Vagina (tissue), 2 donors: Measurements from ENCODE around the gene HPX. TPM values are rescaled to one million over a fixed set of nuclear protein-coding genes. Genes with fewer than 3 reads are reported as not detected.

Source experiments
- DNase-seq, 2 donors: peaks; one replicate each; pipeline ENCODE4 v3.0.0-alpha.2; 2017; ENCODE audit errors: extremely low spot score in 2 of 2
- H3K27ac ChIP-seq: fragments of 200-600 bp; sonication (generic); one replicate; pipeline ENCODE4 v1.5.1; 2019
- H3K27me3 ChIP-seq: fragments of 200-600 bp; sonication (generic); one replicate; pipeline ENCODE4 v1.5.1; 2019
- H3K36me3 ChIP-seq, 2 donors: fragments of 200-600 bp; sonication (generic); one replicate each; pipeline ENCODE4 v1.5.1; 2017 to 2019
- H3K4me1 ChIP-seq: fragments of 200-600 bp; sonication (generic); one replicate; pipeline ENCODE4 v1.5.1; 2019
- H3K4me3 ChIP-seq, 2 donors: fragments of 200-600 bp; sonication (generic); 1 replicate in 1 of 2; 2 replicates in 1 of 2; pipeline ENCODE4 v1.5.1; 2016 to 2019
- H3K9me3 ChIP-seq: fragments of 200-600 bp; sonication (generic); one replicate; pipeline ENCODE4 v1.5.1; 2019
- POLR2A ChIP-seq, 2 donors: fragments of 450-650 bp; IDR thresholded peaks; one replicate each; pipeline ENCODE4 v1.6.1; 2017; ENCODE audit warnings: antibody characterized with exemption in 2 of 2, mild to moderate bottlenecking in 2 of 2, moderate library complexity in 2 of 2
- POLR2AphosphoS5 ChIP-seq, 2 donors: sonication (generic); formaldehyde crosslinking; IDR thresholded peaks; one replicate each; pipeline ENCODE4 v1.9.0; 2017; ENCODE audit warnings: antibody characterized with exemption in 2 of 2, mild to moderate bottlenecking in 2 of 2, low read depth in 1 of 2; ENCODE audit not compliant: insufficient read depth in 1 of 2
- intact Hi-C: fragments of 100-400 bp; cut with DNase I; formaldehyde crosslinking; loops from one replicate; pipeline ENCODE4 v1.15.1; 2023
- total RNA-seq: library from RNA; depleted of rRNA; stranded (reverse); fragments of >200 nt; gene quantifications from one replicate; pipeline ENCODE4 v1.2.3, GENCODE V29; 2016
- TF ChIP-seq, protein P1 (sequence below), 3 experiments: fragments of 450-650 bp in 2 of 3; fragments of 200-600 bp in 1 of 3; sonication (generic) in 1 of 3; IDR thresholded peaks; one replicate each; pipeline ENCODE4 v1.5.1; 2017 to 2019; ENCODE audit warnings: antibody characterized with exemption in 3 of 3, mild to moderate bottlenecking in 2 of 3, moderate library complexity in 2 of 3

HPX gene
- total RNA-seq, 1 donor from 2014 or later: 0.98 TPM

DNA sequence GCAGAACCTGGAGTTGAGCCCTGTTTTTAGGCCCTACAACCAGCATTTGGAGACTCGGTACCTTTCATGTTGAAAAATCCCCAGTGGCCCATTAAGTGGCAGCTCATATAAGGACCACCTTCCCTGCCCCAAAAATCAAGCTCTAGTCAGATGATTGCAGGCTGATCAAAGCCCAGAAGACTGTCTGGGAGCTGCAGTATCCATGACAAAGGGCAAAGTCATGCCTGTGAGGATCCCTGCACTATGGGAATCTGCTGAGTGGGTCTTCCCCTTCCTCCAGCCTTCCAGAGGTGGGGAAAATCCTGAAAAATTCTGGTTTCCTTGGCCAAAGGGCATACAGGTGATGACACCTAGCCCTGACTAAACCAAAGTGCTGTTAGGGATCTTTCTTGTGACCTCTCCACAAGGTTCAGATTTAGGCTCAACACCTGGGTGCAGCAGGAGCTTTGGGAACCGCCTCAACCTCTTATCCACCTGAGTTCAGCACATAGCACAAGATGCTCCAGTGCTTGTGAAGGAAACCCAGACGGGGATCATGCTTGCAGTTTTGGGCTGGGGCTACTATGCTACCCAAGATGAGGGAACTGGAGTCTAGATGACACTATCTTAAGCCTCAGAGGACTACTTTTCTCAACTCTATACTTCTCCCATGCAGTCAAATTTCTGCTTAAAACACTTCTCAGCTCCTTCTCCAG is 34.2 kb upstream of the HPX start:
- peaks cover 0 to 23% of the 10 kb centered on the region in 2 donors for H3K36me3 ChIP-seq
- no peak for DNase-seq
- peaks cover 38% of the 10 kb centered on the region for H3K4me1 ChIP-seq
- intact Hi-C loops: no loop called here
- no peaks in the 10 kb centered on the region for H3K9me3 ChIP-seq
- H3K27ac ChIP-seq: peak overlapping the region; percentile 93
- no peak overlapping the region for H3K4me3 ChIP-seq
- H3K27me3 ChIP-seq: no peaks in the 10 kb centered on the region
- TF ChIP-seq POLR2AphosphoS5 (IDR thresholded peaks at IDR 0.05; ENCODE audit: insufficient read depth in 1 of 2, low read depth in 1 of 2): no peak
- TF ChIP-seq, protein P1, sequence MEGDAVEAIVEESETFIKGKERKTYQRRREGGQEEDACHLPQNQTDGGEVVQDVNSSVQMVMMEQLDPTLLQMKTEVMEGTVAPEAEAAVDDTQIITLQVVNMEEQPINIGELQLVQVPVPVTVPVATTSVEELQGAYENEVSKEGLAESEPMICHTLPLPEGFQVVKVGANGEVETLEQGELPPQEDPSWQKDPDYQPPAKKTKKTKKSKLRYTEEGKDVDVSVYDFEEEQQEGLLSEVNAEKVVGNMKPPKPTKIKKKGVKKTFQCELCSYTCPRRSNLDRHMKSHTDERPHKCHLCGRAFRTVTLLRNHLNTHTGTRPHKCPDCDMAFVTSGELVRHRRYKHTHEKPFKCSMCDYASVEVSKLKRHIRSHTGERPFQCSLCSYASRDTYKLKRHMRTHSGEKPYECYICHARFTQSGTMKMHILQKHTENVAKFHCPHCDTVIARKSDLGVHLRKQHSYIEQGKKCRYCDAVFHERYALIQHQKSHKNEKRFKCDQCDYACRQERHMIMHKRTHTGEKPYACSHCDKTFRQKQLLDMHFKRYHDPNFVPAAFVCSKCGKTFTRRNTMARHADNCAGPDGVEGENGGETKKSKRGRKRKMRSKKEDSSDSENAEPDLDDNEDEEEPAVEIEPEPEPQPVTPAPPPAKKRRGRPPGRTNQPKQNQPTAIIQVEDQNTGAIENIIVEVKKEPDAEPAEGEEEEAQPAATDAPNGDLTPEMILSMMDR (IDR thresholded peaks at IDR 0.05): no peak
- TF ChIP-seq POLR2A (IDR thresholded peaks at IDR 0.05): no peak

DNA sequence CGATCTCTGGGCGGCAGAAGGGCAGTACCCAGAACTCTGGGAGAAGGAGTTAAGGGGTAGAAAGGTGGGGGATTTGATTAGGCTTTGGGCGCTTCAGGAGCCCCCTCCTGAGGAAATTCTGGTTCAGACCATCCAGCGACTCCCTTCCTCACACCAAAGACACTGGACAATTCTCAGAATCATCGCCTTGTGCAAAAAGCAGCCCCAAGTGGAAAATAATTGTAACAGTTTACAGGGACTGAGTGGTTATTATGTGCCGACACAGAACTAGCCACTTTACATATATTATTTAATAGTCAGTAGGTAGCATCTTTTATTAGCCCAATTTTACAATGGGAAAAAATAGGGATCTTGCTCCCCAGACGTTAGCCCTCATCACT is 33.6 kb upstream of the HPX start:
- H3K4me3 ChIP-seq: peak overlapping the region; percentile 76 to 95
- intact Hi-C loops: no loop called here

DNA sequence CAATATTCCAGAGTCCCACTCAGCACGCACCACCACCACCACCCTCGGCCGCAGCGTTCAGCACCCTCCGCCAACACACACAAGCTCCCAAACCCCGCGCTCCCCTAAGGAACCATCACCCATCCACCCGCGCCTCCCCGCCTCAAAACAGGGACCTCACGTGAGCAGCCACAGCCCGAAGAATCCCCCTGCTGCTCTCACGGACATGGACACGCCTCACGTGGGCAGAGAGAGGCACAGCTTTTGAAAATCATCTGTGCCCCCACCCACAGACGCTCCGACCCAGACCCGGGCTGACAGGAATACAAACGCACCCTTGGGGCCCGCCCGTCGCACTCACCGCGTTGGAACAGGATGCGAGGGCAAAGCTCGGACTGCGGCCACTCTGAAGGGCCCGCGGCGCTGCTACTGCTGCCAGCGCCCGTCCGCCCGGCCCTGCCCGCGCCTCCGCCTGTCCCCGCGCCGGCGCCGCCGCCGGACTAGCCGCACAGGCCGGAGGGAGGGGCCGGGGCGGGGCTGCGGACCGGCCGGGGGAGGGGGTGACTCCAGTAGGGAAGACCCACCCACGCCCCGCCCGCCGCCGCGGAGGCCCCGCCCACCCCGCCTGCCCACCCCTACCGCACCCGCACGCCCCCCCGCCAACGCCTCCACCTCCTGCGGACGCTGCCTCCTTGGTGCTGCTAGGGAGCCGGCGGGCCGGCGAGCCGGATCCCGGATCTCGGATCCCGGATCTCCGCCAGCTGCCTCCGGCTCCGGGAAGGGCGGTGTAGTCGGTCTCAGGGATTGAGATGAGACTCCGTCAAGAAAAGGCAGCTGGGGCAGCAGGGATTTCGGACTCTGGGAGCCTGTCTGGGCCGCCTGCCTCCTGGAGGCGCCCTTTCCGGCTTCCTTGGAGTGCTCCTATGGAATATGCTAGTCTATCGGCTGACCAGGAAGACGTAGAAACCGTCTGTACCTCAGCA is 32.9 kb upstream of the HPX start, which contains the start of gene TRIM3:
TRIM3 (minus strand) TSS at position 491 of the 962 bp plus-strand sequence. CDS start 8,246 bp downstream, outside the sequence.
- Histone ChIP-seq H3K4me1 (peaks cover 43% of the 10 kb centered on the region), H3K27ac (peak within 1 kb of the TSS; percentile 93), H3K4me3 (peak within 1 kb of the TSS; percentile 76 to 95), H3K9me3 (no peaks in the 10 kb centered on the region), H3K27me3 (no peaks in the 10 kb centered on the region), H3K36me3 (peaks cover 0 to 21% of the 10 kb centered on the region in 2 donors)
- TF ChIP-seq, protein P1 (IDR thresholded peaks at IDR 0.05): no peak
- TF ChIP-seq POLR2A (IDR thresholded peaks at IDR 0.05) (peak in 1 of 2 donors; percentile 88), POLR2AphosphoS5 (IDR thresholded peaks at IDR 0.05; ENCODE audit: insufficient read depth in 1 of 2, low read depth in 1 of 2) (peak in 1 of 2 donors; percentile 88)
- intact Hi-C loops: no loop called here
- no peak for DNase-seq

More for the DNA sequence above, 33.6 kb upstream of the HPX start:
- H3K9me3 ChIP-seq: no peaks in the 10 kb centered on the region
- no peak for DNase-seq
- no peaks in the 10 kb centered on the region for H3K27me3 ChIP-seq
- H3K36me3 ChIP-seq: peaks cover 0 to 23% of the 10 kb centered on the region in 2 donors
- peaks cover 38% of the 10 kb centered on the region for H3K4me1 ChIP-seq
- peak overlapping the region; percentile 93 for H3K27ac ChIP-seq
- TF ChIP-seq, protein P1 (IDR thresholded peaks at IDR 0.05): no peak
- no peak for TF ChIP-seq POLR2AphosphoS5 (IDR thresholded peaks at IDR 0.05; ENCODE audit: insufficient read depth in 1 of 2, low read depth in 1 of 2)
- no peak for TF ChIP-seq POLR2A (IDR thresholded peaks at IDR 0.05)

DNA sequence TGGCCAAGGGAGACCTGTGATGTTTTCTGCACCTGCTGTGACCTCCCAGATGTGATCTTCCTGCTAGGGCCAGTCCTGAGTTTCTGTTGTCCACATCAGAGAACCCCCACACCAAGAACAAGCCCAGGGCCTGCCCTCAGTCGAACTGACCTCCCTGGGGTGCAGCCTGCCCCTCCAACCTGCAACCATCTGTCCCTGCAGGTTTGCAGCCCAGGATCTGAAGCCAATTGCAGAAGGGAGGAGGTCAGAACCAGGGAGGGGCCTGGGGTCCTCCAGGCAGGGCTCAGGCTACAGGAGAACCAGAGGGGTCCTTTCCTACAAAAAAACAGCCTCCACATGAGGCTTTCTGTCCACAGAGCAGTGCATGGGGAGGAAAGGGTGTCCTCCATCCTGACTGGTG is 32.1 kb upstream of the HPX start:
- TF ChIP-seq POLR2A (IDR thresholded peaks at IDR 0.05) (no peak), POLR2AphosphoS5 (IDR thresholded peaks at IDR 0.05; ENCODE audit: insufficient read depth in 1 of 2, low read depth in 1 of 2) (no peak)
- TF ChIP-seq, protein P1 (IDR thresholded peaks at IDR 0.05): no peak
- Histone ChIP-seq H3K4me1 (peaks cover 44% of the 10 kb centered on the region), H3K27me3 (no peaks in the 10 kb centered on the region), H3K27ac (peak overlapping the region; percentile 93), H3K4me3 (peak overlapping the region; percentile 76 to 95), H3K9me3 (no peaks in the 10 kb centered on the region), H3K36me3 (peaks cover 0 to 14% of the 10 kb centered on the region in 2 donors)
- intact Hi-C loops: no loop called here
- DNase-seq: no peak
